ENCODE results near the gene MYCN.

MYCN gene

GRCh38 chr2:15975676-15976075 lies 35.3 kb downstream of the MYCN start:
- peak; percentile 95 for DNase-seq (ENCODE audit: low spot score)

- DNase-seq (ENCODE audit: low spot score), result peak; percentile 94
Measured at GRCh38 chr2:15976354-15976753, 36.0 kb downstream of the MYCN start.

- peak; percentile 94 for DNase-seq (ENCODE audit: low spot score)
Measured at GRCh38 chr2:15979051-15979758, 38.9 kb downstream of the MYCN start.

- DNase-seq (ENCODE audit: low spot score), result peak; percentile 95
Measured at GRCh38 chr2:15979759-15980604, 39.6 kb downstream of the MYCN start.

- DNase-seq (ENCODE audit: low spot score), result peak; percentile 95
Measured at GRCh38 chr2:15980605-15981098, 40.3 kb downstream of the MYCN start.

GRCh38 chr2:15981646-15982045 lies 41.3 kb downstream of the MYCN start:
- DNase-seq (ENCODE audit: low spot score), result no peak

- DNase-seq (ENCODE audit: low spot score), result no peak
Measured at GRCh38 chr2:15982285-15983044, 42.1 kb downstream of the MYCN start.

GRCh38 chr2:15983496-15983895 lies 43.1 kb downstream of the MYCN start:
- DNase-seq (ENCODE audit: low spot score), result no peak

- DNase-seq (ENCODE audit: low spot score), result no peak
Measured at GRCh38 chr2:15984368-15985255, 44.3 kb downstream of the MYCN start.

- no peak for DNase-seq (ENCODE audit: low spot score)
Measured at GRCh38 chr2:15985531-15985930, 45.2 kb downstream of the MYCN start.

GRCh38 chr2:15986068-15986560 lies 45.8 kb downstream of the MYCN start:
- no peak for DNase-seq (ENCODE audit: low spot score)

- no peak for DNase-seq (ENCODE audit: low spot score)
Measured at GRCh38 chr2:15986644-15987043, 46.3 kb downstream of the MYCN start.

GRCh38 chr2:15988733-15989132 lies 48.4 kb downstream of the MYCN start:
- peak; percentile 94 for DNase-seq (ENCODE audit: low spot score)

- peak; percentile 94 for DNase-seq (ENCODE audit: low spot score)
Measured at GRCh38 chr2:15989559-15989958, 49.2 kb downstream of the MYCN start.

GRCh38 chr2:15990151-15991101 lies 50.1 kb downstream of the MYCN start:
- peak; percentile 94 for DNase-seq (ENCODE audit: low spot score)

GRCh38 chr2:15991231-15991630 lies 50.9 kb downstream of the MYCN start:
- DNase-seq (ENCODE audit: low spot score), result no peak

GRCh38 chr2:15992457-15993231 lies 52.3 kb downstream of the MYCN start:
- DNase-seq (ENCODE audit: low spot score), result peak; percentile 94

- DNase-seq (ENCODE audit: low spot score), result no peak
Measured at GRCh38 chr2:15993232-15993610, 52.9 kb downstream of the MYCN start.

GRCh38 chr2:15993666-15994065 lies 53.3 kb downstream of the MYCN start:
- no peak for DNase-seq (ENCODE audit: low spot score)

All from SK-N-DZ (cell line).